Pancreas (tissue), 10 donors: ENCODE results near the gene ZNF14. TPM values are rescaled to one million over a fixed set of nuclear protein-coding genes. Genes with fewer than 3 reads are reported as not detected.

Source experiments
- ATAC-seq, 4 donors: fragments of 200-7000 bp; cut with Tn5 transposase; one replicate each; pipeline versions ENCODE4 v1.8.0 to v1.9.1; 2020; ENCODE audit warnings: mild to moderate bottlenecking in 4 of 4, moderate library complexity in 4 of 4
- DNase-seq, 6 donors: peaks; one replicate each; pipeline ENCODE4 v3.0.0-alpha.2; 2020
- FAIRE-seq: peaks from 2 replicates; lab custom pipeline; 2012; peaks lifted over from hg19 to GRCh38; lab: Jason Lieb, UNC
- H3K27ac ChIP-seq, 4 donors: fragments of 200-600 bp; sonication (generic); 1 replicate in 3 of 4; 2 replicates in 1 of 4; pipeline versions ENCODE4 v1.5.0 to v1.8.0; 2020
- H3K27me3 ChIP-seq, 4 donors: fragments of 200-600 bp; one replicate each; pipeline ENCODE4 v1.8.0; 2021
- H3K36me3 ChIP-seq, 3 donors: fragments of 200-600 bp; sonication (generic) in 1 of 3; one replicate each; pipeline versions ENCODE4 v1.5.0 to v1.8.0; 2020 to 2021
- H3K4me1 ChIP-seq, 3 donors: fragments of 200-600 bp; one replicate each; pipeline ENCODE4 v1.8.0; 2021
- H3K4me3 ChIP-seq, 4 donors: fragments of 200-600 bp; sonication (generic) in 2 of 4; one replicate each; pipeline versions ENCODE4 v1.5.0 to v1.8.0; 2020 to 2021
- H3K9me3 ChIP-seq, 4 donors: fragments of 200-600 bp; one replicate each; pipeline ENCODE4 v1.8.0; 2021
- CTCF ChIP-seq, 4 donors: fragments of 200-600 bp; sonication (generic) in 3 of 4; IDR thresholded peaks; one replicate each; pipeline versions ENCODE4 v1.5.0 to v1.8.0; 2021; ENCODE audit warnings: antibody characterized with exemption in 4 of 4
- WGBS, 2 donors: extraction: QIAGEN DNeasy Blood & Tissue Kit; methylation state at CpG; one replicate each; pipeline ENCODE4 v1.1.7; 2013; 5-methylcytosine and 5-hydroxymethylcytosine counted together
- intact Hi-C, 3 donors: fragments of 100-400 bp; cut with DNase I; formaldehyde crosslinking; loops; one replicate each; pipeline versions ENCODE4 v1.11.1 to v1.14.2; 2022
- polyA plus RNA-seq, 2 donors: library from polyadenylated mRNA; stranded (reverse); fragments of 200-250 nt; gene quantifications; one replicate each; pipeline ENCODE4 v1.2.3, GENCODE V29; 2013
- total RNA-seq, 6 donors: library from RNA; stranded (reverse); fragmentation: NEBNext Ultra II Directional in 4 of 6; extraction: Animal tissue kit (Norgen Biotek cat#: 25700) in 4 of 6; gene quantifications; one replicate each; pipeline versions ENCODE4 v1.2.1 to v1.2.4, GENCODE V29; 2021 to 2023
- donor health status: healthy with polysubstance abuse.
- donor health status: DM: no; HTN: no; CAD: no; lungs with moderate emphysema.
- donor health status: DM: no; HTN: no; CAD: no.
- donor health status: control.
- donor health status: control.
- donor health status: Bipolar disorder and iron deficiency.
- donor health status: DM: yes; HTN: yes; CAD: no.
- donor health status: DM: no; HTN: no; CAD: no.
- donor health status: DM: no; HTN: no; CAD: no.
- donor health status: DM: yes; HTN: yes; CAD: no.

Gene ZNF14
- total and polyA plus RNA-seq, 8 donors: 2.0 to 4.5 (median 3.1) TPM

- Histone ChIP-seq H3K36me3 (no peaks in the 10 kb centered on the region), H3K27ac (no peak overlapping the region), H3K27me3 (no peaks in the 10 kb centered on the region), H3K4me3 (no peak overlapping the region), H3K4me1 (no peaks in the 10 kb centered on the region), H3K9me3 (no peaks in the 10 kb centered on the region)
- ATAC-seq: no peak
- no peak for DNase-seq
- 86 to 87% methylated on average over 18 of the region's 18 CpGs for WGBS, 2 donors
- intact Hi-C loops: no loop called here
- FAIRE-seq: no peak
- no peak for TF ChIP-seq CTCF (IDR thresholded peaks at IDR 0.05)
These were observed 7.8 kb upstream of the ZNF14 start for GRCh38 chr19:19740755-19741154.

GRCh38 chr19:19738564-19738963 lies 5.7 kb upstream of the ZNF14 start:
- TF ChIP-seq CTCF (IDR thresholded peaks at IDR 0.05): no peak
- no peaks in the 10 kb centered on the region for H3K4me1 ChIP-seq
- DNase-seq: no peak
- no peak overlapping the region for H3K27ac ChIP-seq
- WGBS, 2 donors: 72 to 91% methylated on average over 1 of the region's 1 CpG
- no peak overlapping the region for H3K4me3 ChIP-seq
- intact Hi-C loops: no loop called here
- FAIRE-seq: no peak
- no peaks in the 10 kb centered on the region for H3K36me3 ChIP-seq
- H3K9me3 ChIP-seq: no peaks in the 10 kb centered on the region
- ATAC-seq: no peak
- no peaks in the 10 kb centered on the region for H3K27me3 ChIP-seq

GRCh38 chr19:19737559-19738332 lies 4.8 kb upstream of the ZNF14 start:
- DNase-seq (no peak), ATAC-seq (no peak), FAIRE-seq (no peak)
- WGBS, 2 donors: 80 to 87% methylated on average over 8 of the region's 8 CpGs
- Histone ChIP-seq H3K4me1 (no peaks in the 10 kb centered on the region), H3K27ac (no peak overlapping the region), H3K36me3 (no peaks in the 10 kb centered on the region), H3K4me3 (no peak overlapping the region), H3K9me3 (no peaks in the 10 kb centered on the region), H3K27me3 (no peaks in the 10 kb centered on the region)
- intact Hi-C loops: no loop called here
- TF ChIP-seq CTCF (IDR thresholded peaks at IDR 0.05): no peak

- peaks cover 0 to 6% (median 0%) of the 10 kb centered on the region in 4 donors for H3K9me3 ChIP-seq
These were observed 11.0 kb downstream of the ZNF14 start for GRCh38 chr19:19721896-19722295.

More at GRCh38 chr19:19721896-19722295, 11.0 kb downstream of the ZNF14 start:
- Histone ChIP-seq H3K36me3 (no peaks in the 10 kb centered on the region), H3K27ac (no peak overlapping the region), H3K4me3 (no peak overlapping the region), H3K27me3 (no peaks in the 10 kb centered on the region), H3K4me1 (no peaks in the 10 kb centered on the region)
- ATAC-seq (no peak), FAIRE-seq (no peak), DNase-seq (no peak)
- 96 to 97% methylated on average over 2 of the region's 2 CpGs for WGBS, 2 donors
- intact Hi-C loops: no loop called here
- TF ChIP-seq CTCF (IDR thresholded peaks at IDR 0.05): no peak
